ENCODE measurements around the gene NELFCD.
"Not testable (repeated sequence)": the region's sequence is repeated elsewhere in the genome, so short reads cannot be mapped to it uniquely, and the experiment has no call there.

Gene NELFCD

DNA sequence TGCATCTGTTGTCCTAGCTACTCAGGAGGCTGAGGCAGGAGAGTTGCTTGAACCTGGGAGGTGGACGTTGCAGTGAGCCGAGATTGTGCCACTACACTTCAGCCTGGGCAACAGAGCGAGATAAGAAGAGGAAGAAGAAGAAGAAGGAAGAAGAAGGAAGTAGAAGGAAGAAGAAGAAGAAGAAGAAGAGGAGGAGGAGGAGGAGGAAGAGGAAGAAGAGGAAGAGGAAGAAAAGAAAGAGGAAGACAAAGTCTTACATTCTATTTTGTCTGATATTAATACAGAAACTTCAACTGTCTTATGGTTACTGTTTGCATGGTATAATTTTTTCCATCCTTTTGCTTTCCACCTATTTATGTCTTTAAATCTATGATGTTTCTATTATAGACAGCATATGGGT, 7.2 kb upstream of the NELFCD start:
- no peak overlapping the region for H3K4me3 ChIP-seq (ENCODE audit: low read length)
- no peak for DNase-seq (ENCODE audit: low read depth)
- TF ChIP-seq, protein P1, sequence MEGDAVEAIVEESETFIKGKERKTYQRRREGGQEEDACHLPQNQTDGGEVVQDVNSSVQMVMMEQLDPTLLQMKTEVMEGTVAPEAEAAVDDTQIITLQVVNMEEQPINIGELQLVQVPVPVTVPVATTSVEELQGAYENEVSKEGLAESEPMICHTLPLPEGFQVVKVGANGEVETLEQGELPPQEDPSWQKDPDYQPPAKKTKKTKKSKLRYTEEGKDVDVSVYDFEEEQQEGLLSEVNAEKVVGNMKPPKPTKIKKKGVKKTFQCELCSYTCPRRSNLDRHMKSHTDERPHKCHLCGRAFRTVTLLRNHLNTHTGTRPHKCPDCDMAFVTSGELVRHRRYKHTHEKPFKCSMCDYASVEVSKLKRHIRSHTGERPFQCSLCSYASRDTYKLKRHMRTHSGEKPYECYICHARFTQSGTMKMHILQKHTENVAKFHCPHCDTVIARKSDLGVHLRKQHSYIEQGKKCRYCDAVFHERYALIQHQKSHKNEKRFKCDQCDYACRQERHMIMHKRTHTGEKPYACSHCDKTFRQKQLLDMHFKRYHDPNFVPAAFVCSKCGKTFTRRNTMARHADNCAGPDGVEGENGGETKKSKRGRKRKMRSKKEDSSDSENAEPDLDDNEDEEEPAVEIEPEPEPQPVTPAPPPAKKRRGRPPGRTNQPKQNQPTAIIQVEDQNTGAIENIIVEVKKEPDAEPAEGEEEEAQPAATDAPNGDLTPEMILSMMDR (conservative IDR thresholded peaks at IDR 0.05; ENCODE audit: low read depth, low read length): no peak

- DNase-seq (ENCODE audit: low read depth): no peak
- H3K4me3 ChIP-seq (ENCODE audit: low read length): no peak overlapping the region
- TF ChIP-seq, protein P1 (conservative IDR thresholded peaks at IDR 0.05; ENCODE audit: low read depth, low read length): no peak
These were observed 5.7 kb upstream of the NELFCD start for GRCh38 chr20:58975353-58975752.

DNA sequence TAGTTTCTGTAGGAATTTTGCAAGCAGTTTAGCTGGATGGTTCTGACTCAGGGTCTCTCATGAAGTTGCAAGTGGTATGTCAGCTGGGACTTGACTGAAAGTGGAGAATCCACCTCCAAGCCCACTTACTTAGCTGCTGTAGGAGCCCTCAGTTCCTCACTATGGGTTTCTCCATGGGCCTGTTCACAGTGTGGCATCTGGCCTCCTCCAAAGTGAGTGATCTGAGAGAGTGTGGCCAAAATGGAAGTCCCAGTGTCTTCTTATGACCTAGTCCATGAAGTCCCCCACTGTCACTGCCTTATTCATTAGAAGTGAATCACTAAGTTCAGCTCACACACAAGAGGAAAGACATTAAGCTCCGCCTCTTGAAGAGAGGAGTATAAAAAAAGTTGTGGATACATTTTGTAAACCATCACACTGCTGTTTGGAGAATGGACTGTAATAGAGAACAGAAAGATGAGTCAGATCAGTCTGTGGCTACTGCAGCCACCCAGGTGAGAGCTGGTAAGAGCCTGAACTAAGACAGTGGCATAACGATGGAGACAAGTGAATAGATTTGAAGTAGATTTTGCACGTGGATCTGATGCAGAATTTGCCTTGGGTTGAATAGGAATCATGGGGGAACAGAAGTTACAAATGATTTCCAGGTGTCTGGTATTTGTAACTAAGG, 4.9 kb upstream of the NELFCD start:
- no peak overlapping the region for H3K4me3 ChIP-seq (ENCODE audit: low read length)
- no peak for DNase-seq (ENCODE audit: low read depth)
- TF ChIP-seq, protein P1 (conservative IDR thresholded peaks at IDR 0.05; ENCODE audit: low read depth, low read length): no peak

- H3K4me3 ChIP-seq (ENCODE audit: low read length): no peak overlapping the region
- TF ChIP-seq, protein P1 (conservative IDR thresholded peaks at IDR 0.05; ENCODE audit: low read depth, low read length): no peak
- DNase-seq (ENCODE audit: low read depth): no peak
These were observed 2.5 kb upstream of the NELFCD start for GRCh38 chr20:58978351-58979190.

- TF ChIP-seq, protein P1 (conservative IDR thresholded peaks at IDR 0.05; ENCODE audit: low read depth, low read length): no peak
- H3K4me3 ChIP-seq (ENCODE audit: low read length): peak overlapping the region; percentile 83
- no peak for DNase-seq (ENCODE audit: low read depth)
These were observed 740 bp downstream of the NELFCD start for GRCh38 chr20:58981628-58982364.

DNA sequence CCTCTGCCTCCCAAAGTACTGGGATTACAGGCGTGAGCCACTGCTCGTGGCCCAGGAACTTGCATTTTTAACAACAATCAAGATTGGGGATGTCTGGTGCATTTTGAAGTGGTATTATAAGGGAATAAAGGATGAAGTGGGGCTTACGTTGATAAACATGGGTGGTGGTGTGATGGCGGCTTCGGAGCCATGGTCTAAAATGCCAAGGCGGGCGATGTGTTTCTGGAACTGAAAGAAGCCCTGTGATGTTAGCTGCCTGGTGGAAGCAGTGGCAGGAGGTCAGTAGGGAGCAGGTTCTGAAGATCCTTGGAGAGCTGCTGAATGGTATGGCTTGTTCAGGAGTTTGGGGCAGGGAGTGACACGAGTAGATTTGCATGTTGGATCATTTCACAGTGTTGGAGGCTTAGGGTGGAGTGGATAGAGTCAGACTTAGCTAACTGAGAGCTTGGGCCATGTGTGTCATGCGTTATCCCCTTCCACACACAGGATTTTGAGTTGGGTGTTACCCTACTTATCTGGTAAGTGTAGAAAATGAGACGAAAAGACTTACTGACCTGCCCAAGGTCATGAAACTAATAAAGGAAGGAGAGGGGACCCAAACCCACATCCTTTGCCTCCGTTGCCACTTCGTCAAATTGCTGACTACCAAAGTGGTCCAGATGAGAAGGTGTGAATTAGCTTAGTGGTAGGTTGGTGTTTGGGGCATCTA, 1.5 kb downstream of the NELFCD start:
- H3K4me3 ChIP-seq (ENCODE audit: low read length): peak overlapping the region; percentile 83
- TF ChIP-seq, protein P1 (conservative IDR thresholded peaks at IDR 0.05; ENCODE audit: low read depth, low read length): no peak
- no peak for DNase-seq (ENCODE audit: low read depth)

- not testable (repeated sequence) for H3K4me3 ChIP-seq (ENCODE audit: low read length); DNase-seq (ENCODE audit: low read depth)
These were observed 2.0 kb downstream of the NELFCD start for GRCh38 chr20:58983115-58983468.

Measured in retinal pigment epithelial cell (primary cell).